Measurements from ENCODE around the gene SPATA17. TPM values are rescaled to one million over a fixed set of nuclear protein-coding genes. Genes with fewer than 3 reads are reported as not detected.

The SPATA17 gene
- total and polyA plus RNA-seq, 9 donors = 0.16 to 8.5 (median 0.75) TPM

GRCh38 chr1:217813031-217813430, 181.9 kb downstream of the SPATA17 start:
- intact Hi-C loops (cut with DNase I) = no loop called here
- Histone ChIP-seq H3K9me3 (no peaks in the 10 kb centered on the region), H3K27me3 (no peaks in the 10 kb centered on the region), H3K27ac (no peak overlapping the region), H3K36me3 (no peaks in the 10 kb centered on the region), H3K4me1 (ENCODE audit: insufficient read depth) (no peaks in the 10 kb centered on the region), H3K4me3 (no peak overlapping the region)
- DNase-seq = no peak
- 55 to 72% (median 67%) methylated on average over 5 of the region's 5 CpGs for WGBS, 3 donors
- TF ChIP-seq POLR2A (IDR thresholded peaks at IDR 0.05) (no peak), CTCF (IDR thresholded peaks at IDR 0.05) (no peak), EP300 (IDR thresholded peaks at IDR 0.05) (no peak)

- Histone ChIP-seq H3K36me3 (no peaks in the 10 kb centered on the region), H3K27me3 (no peaks in the 10 kb centered on the region), H3K4me3 (no peak overlapping the region), H3K27ac (no peak overlapping the region), H3K4me1 (ENCODE audit: insufficient read depth) (no peaks in the 10 kb centered on the region), H3K9me3 (no peaks in the 10 kb centered on the region)
- no peak for TF ChIP-seq EP300 (IDR thresholded peaks at IDR 0.05)
- no peak for TF ChIP-seq POLR2A (IDR thresholded peaks at IDR 0.05)
- no peak for TF ChIP-seq CTCF (IDR thresholded peaks at IDR 0.05)
- intact Hi-C loops (cut with DNase I) = no loop called here
- DNase-seq = no peak
- WGBS, 3 donors = 19 to 47% (median 19%) methylated on average over 2 of the region's 2 CpGs
These were observed 206.5 kb downstream of the SPATA17 start for GRCh38 chr1:217837691-217838090.

GRCh38 chr1:217839161-217839560, 208.0 kb downstream of the SPATA17 start:
- DNase-seq = no peak
- WGBS, 3 donors = 73 to 79% (median 79%) methylated on average over 3 of the region's 3 CpGs

GRCh38 chr1:217846733-217847132, 215.6 kb downstream of the SPATA17 start:
- Histone ChIP-seq H3K9me3 (no peaks in the 10 kb centered on the region), H3K4me1 (ENCODE audit: insufficient read depth) (no peaks in the 10 kb centered on the region), H3K4me3 (no peak overlapping the region), H3K27ac (no peak overlapping the region), H3K36me3 (no peaks in the 10 kb centered on the region), H3K27me3 (peaks cover 3% of the 10 kb centered on the region)
- no peak for TF ChIP-seq POLR2A (IDR thresholded peaks at IDR 0.05)
- TF ChIP-seq CTCF (IDR thresholded peaks at IDR 0.05) = no peak
- intact Hi-C loops (cut with DNase I) = no loop called here
- DNase-seq = no peak
- WGBS, 3 donors = 60 to 69% (median 64%) methylated on average over 1 of the region's 1 CpG

More at GRCh38 chr1:217839161-217839560, 208.0 kb downstream of the SPATA17 start:
- H3K36me3 ChIP-seq = no peaks in the 10 kb centered on the region
- no peaks in the 10 kb centered on the region for H3K9me3 ChIP-seq
- H3K4me3 ChIP-seq = no peak overlapping the region
- no peaks in the 10 kb centered on the region for H3K4me1 ChIP-seq (ENCODE audit: insufficient read depth)
- no peaks in the 10 kb centered on the region for H3K27me3 ChIP-seq
- TF ChIP-seq EP300 (IDR thresholded peaks at IDR 0.05) (no peak), CTCF (IDR thresholded peaks at IDR 0.05) (no peak), POLR2A (IDR thresholded peaks at IDR 0.05) (no peak)
- no peak overlapping the region for H3K27ac ChIP-seq
- intact Hi-C loops (cut with DNase I) = no loop called here
